Renal pelvis (tissue), 4 donors: Measurements from ENCODE around the gene RANBP9. TPM values are rescaled to one million over a fixed set of nuclear protein-coding genes. Genes with fewer than 3 reads are reported as not detected.
A peak's percentile ranks its signal among the peaks of the same experiment; 100 is the strongest.

Experiments used
- DNase-seq: peaks from one replicate; pipeline ENCODE4 v3.0.0-alpha.2; 2013
- polyA plus RNA-seq, 3 donors: library from polyadenylated mRNA; unstranded; fragments of 120-200 nt; gene quantifications; one replicate each; pipeline ENCODE4 v1.2.1, GENCODE V29; 2013; ENCODE audit not compliant: insufficient read length in 3 of 3

RANBP9 gene
- polyA plus RNA-seq, 3 donors, result 39.9 to 41.6 (median 39.9) TPM

GRCh38 chr6:13605634-13606033, 106.0 kb downstream of the RANBP9 start:
- DNase-seq, result no peak

- no peak for DNase-seq
Measured at GRCh38 chr6:13604546-13605416, 106.9 kb downstream of the RANBP9 start.

- DNase-seq, result no peak
Measured at GRCh38 chr6:13604135-13604534, 107.5 kb downstream of the RANBP9 start.

GRCh38 chr6:13600036-13600435, 111.6 kb downstream of the RANBP9 start:
- no peak for DNase-seq

- no peak for DNase-seq
Measured at GRCh38 chr6:13597073-13597472, 114.6 kb downstream of the RANBP9 start.

- DNase-seq, result no peak
Measured at GRCh38 chr6:13593720-13594119, 117.9 kb downstream of the RANBP9 start.

GRCh38 chr6:13593103-13593502, 118.5 kb downstream of the RANBP9 start:
- DNase-seq, result no peak

- DNase-seq, result no peak
Measured at GRCh38 chr6:13591205-13591921, 120.3 kb downstream of the RANBP9 start.

- DNase-seq, result no peak
Measured at GRCh38 chr6:13590574-13591153, 121.0 kb downstream of the RANBP9 start.

- DNase-seq, result no peak
Measured at GRCh38 chr6:13589801-13590200, 121.8 kb downstream of the RANBP9 start.

GRCh38 chr6:13586603-13587542, 124.8 kb downstream of the RANBP9 start:
- no peak for DNase-seq

GRCh38 chr6:13581700-13582229, 129.9 kb downstream of the RANBP9 start:
- no peak for DNase-seq

GRCh38 chr6:13579911-13580310, 131.7 kb downstream of the RANBP9 start:
- no peak for DNase-seq

- DNase-seq, result no peak
Measured at GRCh38 chr6:13577926-13578325, 133.7 kb downstream of the RANBP9 start.

- DNase-seq, result no peak
Measured at GRCh38 chr6:13576017-13576416, 135.6 kb downstream of the RANBP9 start.

GRCh38 chr6:13575377-13575775, 136.3 kb downstream of the RANBP9 start:
- DNase-seq, result no peak

GRCh38 chr6:13574571-13575376, 136.9 kb downstream of the RANBP9 start, which contains the start of gene SIRT5:
TSS of gene SIRT5 (plus strand) at chr6:13574601. CDS start at chr6:13584111, 9,510 bp downstream.
- DNase-seq, result peak; percentile 82

- peak; percentile 95 for DNase-seq
Measured at GRCh38 chr6:13574149-13574570, 137.5 kb downstream of the RANBP9 start.

GRCh38 chr6:13573669-13574110, 137.9 kb downstream of the RANBP9 start:
- no peak for DNase-seq
